Measurements from ENCODE around the gene LRRC26. TPM values are rescaled to one million over a fixed set of nuclear protein-coding genes. Genes with fewer than 3 reads are reported as not detected.

The LRRC26 gene
- total and polyA plus RNA-seq, 2 donors (not counting 3 experiments of a cell fraction or from before 2014, with no cell fraction given), result 0.08 TPM; not detected in 1

DNA sequence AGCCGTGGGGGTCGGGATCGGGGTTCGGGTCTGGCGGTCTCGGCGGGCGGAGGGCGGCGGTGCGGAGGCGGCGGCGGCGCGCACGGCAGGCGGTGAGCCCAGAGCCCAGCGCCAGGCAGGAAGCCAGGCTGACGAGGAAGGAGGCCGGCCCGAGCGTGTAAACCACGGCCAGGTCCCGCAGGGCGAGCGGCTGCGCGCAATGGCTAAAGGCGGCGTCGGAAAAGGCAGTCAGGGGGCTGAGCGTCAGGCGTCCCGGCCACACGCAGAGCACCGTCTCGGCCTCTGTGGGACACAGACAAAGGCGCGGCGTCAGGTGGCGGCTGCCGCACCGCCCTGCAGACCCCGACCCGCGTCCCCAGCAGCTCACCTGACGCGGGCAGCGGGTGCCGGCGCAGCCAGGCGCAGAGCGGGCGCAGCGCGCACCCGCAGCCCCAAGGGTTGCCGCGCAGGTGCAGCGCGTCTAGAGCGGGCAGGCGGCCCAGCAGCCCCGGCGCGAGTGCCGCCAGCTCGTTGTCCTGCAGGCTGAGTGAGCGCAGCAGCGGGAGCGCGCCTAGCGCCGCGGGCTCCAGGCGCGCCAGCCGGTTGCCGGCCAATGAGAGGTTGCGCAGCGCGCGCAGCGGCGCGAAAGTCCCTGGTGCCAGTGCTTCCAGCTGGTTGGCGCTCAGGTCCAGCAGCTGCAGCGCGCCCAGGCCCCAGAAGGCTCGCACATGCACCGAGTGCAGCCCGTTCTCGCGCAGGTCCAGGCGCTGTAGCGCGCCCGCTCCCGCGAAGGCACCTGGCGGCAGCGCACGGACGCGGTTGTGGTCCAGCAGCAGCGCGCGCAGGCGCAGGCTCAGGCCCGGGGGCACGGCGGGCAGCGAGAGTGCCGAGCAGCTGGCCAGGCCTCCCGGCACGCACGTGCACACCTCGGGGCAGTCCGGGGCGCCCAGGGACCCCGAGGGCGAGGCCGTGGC lies 671 bp downstream of the LRRC26 start:
- peak; percentile 18 for FAIRE-seq
- POLR2A ChIA-PET, result no interaction called here
- no TSS peak for BruUV-seq (replicated peaks)

GRCh38 chr9:137168573-137168903 lies 1.3 kb downstream of the LRRC26 start:
- H3K27me3 ChIP-seq (ENCODE audit: control insufficient read depth in 2 of 2, insufficient read depth in 2 of 2, low read length in 2 of 2), result peaks cover 23 to 29% of the 10 kb centered on the region in 2 experiments
- H3K4me1 ChIP-seq (ENCODE audit: control insufficient read depth, extremely low read depth, insufficient read depth, low read length), result no peaks in the 10 kb centered on the region
- DNase-seq (ENCODE audit: low read depth, low spot score) (no peak), FAIRE-seq (no peak)
- no TSS peak for BruUV-seq (replicated peaks)
- no peak overlapping the region for H3K27ac ChIP-seq (ENCODE audit: insufficient read depth, low read depth, low read length)
- no peaks in the 10 kb centered on the region for H3K79me2 ChIP-seq (ENCODE audit: control insufficient read depth, insufficient read depth, low read length)
- intact Hi-C loops (cut with micrococcal nuclease), result no loop called here
- no peak overlapping the region for H2AFZ ChIP-seq (ENCODE audit: low read depth, low read length)
- ChIA-PET POLR2A (no interaction called here), CTCF (no interaction called here)
- no peaks in the 10 kb centered on the region for H3K9me1 ChIP-seq (replicated peaks; ENCODE audit: control insufficient read depth, extremely low read depth, insufficient read depth, low read length)
- H3K4me2 ChIP-seq (ENCODE audit: insufficient read depth, low read length), result no peak overlapping the region
- H3K9me3 ChIP-seq (replicated peaks; ENCODE audit: control insufficient read depth, insufficient read depth, low read length), result no peaks in the 10 kb centered on the region
- H3K4me3 ChIP-seq (replicated peaks in 1 of 3; ENCODE audit: insufficient read depth in 1 of 3, low read depth in 1 of 3, low read length in 3 of 3), result no peak overlapping the region
- no peak for TF ChIP-seq MAX (IDR thresholded peaks at IDR 0.05; ENCODE audit: insufficient read depth, insufficient read length)
- no peak for TF ChIP-seq JUN (IDR thresholded peaks at IDR 0.05; ENCODE audit: borderline replicate concordance, insufficient read depth, insufficient read length, low read depth)
- no peak for TF ChIP-seq MYC (IDR thresholded peaks at IDR 0.05; ENCODE audit: low read depth, low read length)
- TF ChIP-seq EZH2 (IDR thresholded peaks at IDR 0.05; ENCODE audit: borderline replicate concordance, low read depth, low read length, severe bottlenecking), result peak; percentile 78
- no peak for TF ChIP-seq FOS (IDR thresholded peaks at IDR 0.05; ENCODE audit: borderline replicate concordance, insufficient read depth, low read length)
- no peak for TF ChIP-seq POLR2AphosphoS5 (IDR thresholded peaks at IDR 0.05; ENCODE audit: insufficient read depth, low read depth, low read length)
- H3K36me3 ChIP-seq (ENCODE audit: control insufficient read depth in 2 of 2, extremely low read depth in 1 of 2, insufficient read depth in 2 of 2, low read length in 2 of 2), result no peaks in the 10 kb centered on the region
- no peaks in the 10 kb centered on the region for H4K20me1 ChIP-seq (replicated peaks; ENCODE audit: control insufficient read depth, extremely low read depth, insufficient read depth, low read length)
- no peak overlapping the region for H3K9ac ChIP-seq (replicated peaks; ENCODE audit: extremely low read depth, insufficient read depth, low read length)
- dilution Hi-C loops (cut with MboI; ENCODE audit: extremely low pct_ligation_motif_present, low sequenced_read_pairs), result no loop called here

More for the DNA sequence above, 671 bp downstream of the LRRC26 start:
- H3K27me3 ChIP-seq (ENCODE audit: control insufficient read depth in 2 of 2, insufficient read depth in 2 of 2, low read length in 2 of 2), result peaks cover 23 to 29% of the 10 kb centered on the region in 2 experiments
- no peaks in the 10 kb centered on the region for H3K9me1 ChIP-seq (replicated peaks; ENCODE audit: control insufficient read depth, extremely low read depth, insufficient read depth, low read length)
- H3K9ac ChIP-seq (replicated peaks; ENCODE audit: extremely low read depth, insufficient read depth, low read length), result no peak overlapping the region
- CTCF ChIA-PET, result interaction anchor here (1.1 kb wide), 1 partner anchor 36 kb away, joined by 3 read pairs; no protein-coding TSS in a partner anchor
- no peaks in the 10 kb centered on the region for H4K20me1 ChIP-seq (replicated peaks; ENCODE audit: control insufficient read depth, extremely low read depth, insufficient read depth, low read length)
- no peaks in the 10 kb centered on the region for H3K79me2 ChIP-seq (ENCODE audit: control insufficient read depth, insufficient read depth, low read length)
- peak; percentile 39 for DNase-seq (ENCODE audit: low read depth, low spot score)
- H2AFZ ChIP-seq (ENCODE audit: low read depth, low read length), result no peak overlapping the region
- dilution Hi-C loops (cut with MboI; ENCODE audit: extremely low pct_ligation_motif_present, low sequenced_read_pairs), result no loop called here
- TF ChIP-seq GATA2 (IDR thresholded peaks at IDR 0.05; ENCODE audit: insufficient read depth, insufficient read length, low read depth, low read length) (no peak), MYC (IDR thresholded peaks at IDR 0.05; ENCODE audit: low read depth, low read length) (no peak), EZH2 (IDR thresholded peaks at IDR 0.05; ENCODE audit: borderline replicate concordance, low read depth, low read length, severe bottlenecking) (peak; percentile 63), POLR2AphosphoS5 (IDR thresholded peaks at IDR 0.05; ENCODE audit: insufficient read depth, low read depth, low read length) (no peak), FOS (IDR thresholded peaks at IDR 0.05; ENCODE audit: borderline replicate concordance, insufficient read depth, low read length) (no peak)
- intact Hi-C loops (cut with micrococcal nuclease), result no loop called here
- H3K36me3 ChIP-seq (ENCODE audit: control insufficient read depth in 2 of 2, extremely low read depth in 1 of 2, insufficient read depth in 2 of 2, low read length in 2 of 2), result no peaks in the 10 kb centered on the region
- no peaks in the 10 kb centered on the region for H3K4me1 ChIP-seq (ENCODE audit: control insufficient read depth, extremely low read depth, insufficient read depth, low read length)
- H3K9me3 ChIP-seq (replicated peaks; ENCODE audit: control insufficient read depth, insufficient read depth, low read length), result no peaks in the 10 kb centered on the region
- H3K4me2 ChIP-seq (ENCODE audit: insufficient read depth, low read length), result peak overlapping the region; percentile 32
- peak overlapping the region in 2 of 3 experiments; percentile 5 to 10 for H3K4me3 ChIP-seq (replicated peaks in 1 of 3; ENCODE audit: insufficient read depth in 1 of 3, low read depth in 1 of 3, low read length in 3 of 3)
- no peak overlapping the region for H3K27ac ChIP-seq (ENCODE audit: insufficient read depth, low read depth, low read length)

Measured in endothelial cell of umbilical vein (primary cell).